Mesendoderm (in vitro differentiated cells): ENCODE data around the gene EMC10.
A peak's percentile ranks its signal among the peaks of the same experiment; 100 is the strongest.

Source experiments
- DNase-seq: peaks from one replicate; pipeline ENCODE4 v3.0.0; 2013
- H2AK5ac ChIP-seq: 2 replicates; pipeline ENCODE4 v1.6.1; 2013; ENCODE audit warnings: low read length, inconsistent platforms
- H2BK120ac ChIP-seq: 2 replicates; pipeline ENCODE4 v1.6.1; 2013; ENCODE audit warnings: low read depth, mild to moderate bottlenecking, low read length, moderate library complexity, mixed read lengths
- H2BK15ac ChIP-seq: replicated peaks from 2 replicates; pipeline ENCODE4 v1.6.1; 2013; ENCODE audit warnings: low read depth, mild to moderate bottlenecking, moderate library complexity
- H2BK5ac ChIP-seq: 2 replicates; pipeline ENCODE4 v1.6.1; 2013; ENCODE audit warnings: low read length, inconsistent platforms
- H3K18ac ChIP-seq: 2 replicates; pipeline ENCODE4 v1.6.1; 2013; ENCODE audit warnings: mild to moderate bottlenecking, low read length, mixed read lengths
- H3K23ac ChIP-seq: one replicate; pipeline ENCODE4 v1.6.1; 2013; ENCODE audit warnings: low read length
- H3K27ac ChIP-seq: 2 replicates; pipeline ENCODE4 v1.5.1; 2013; ENCODE audit warnings: low read depth, mild to moderate bottlenecking, inconsistent platforms, low read length, moderate library complexity
- H3K27me3 ChIP-seq: 2 replicates; pipeline ENCODE4 v1.6.1; 2013; ENCODE audit warnings: low read length, control low read depth, mild to moderate bottlenecking, inconsistent platforms; ENCODE audit not compliant: insufficient read depth, poor library complexity
- H3K36me3 ChIP-seq: 2 replicates; pipeline ENCODE4 v1.6.1; 2013; ENCODE audit warnings: low read length, inconsistent platforms; ENCODE audit not compliant: control insufficient read depth, insufficient read depth
- H3K4ac ChIP-seq: one replicate; pipeline ENCODE4 v1.6.1; 2013; ENCODE audit warnings: low read depth, mild to moderate bottlenecking, low read length, moderate library complexity
- H3K4me1 ChIP-seq: 2 replicates; pipeline ENCODE4 v1.6.1; 2013; ENCODE audit warnings: low read depth, low read length, inconsistent platforms; ENCODE audit not compliant: control insufficient read depth
- H3K4me2 ChIP-seq: 2 replicates; pipeline ENCODE4 v1.6.1; 2013; ENCODE audit warnings: low read length
- H3K4me3 ChIP-seq: 2 replicates; pipeline ENCODE4 v1.5.1; 2013; ENCODE audit warnings: mild to moderate bottlenecking, low read length
- H3K56ac ChIP-seq: one replicate; pipeline ENCODE4 v1.6.1; 2013; ENCODE audit warnings: low read length
- H3K79me1 ChIP-seq: 2 replicates; pipeline ENCODE4 v1.6.1; 2013; ENCODE audit warnings: low read length, inconsistent platforms
- H3K79me2 ChIP-seq: 2 replicates; pipeline ENCODE4 v1.6.1; 2013; ENCODE audit warnings: mild to moderate bottlenecking, low read length; ENCODE audit not compliant: control insufficient read depth, insufficient read depth
- H3K9ac ChIP-seq: 2 replicates; pipeline ENCODE4 v1.6.1; 2013; ENCODE audit warnings: low read length, inconsistent platforms
- H4K5ac ChIP-seq: one replicate; pipeline ENCODE4 v1.6.1; 2013; ENCODE audit warnings: low read length
- H4K8ac ChIP-seq: one replicate; pipeline ENCODE4 v1.6.1; 2013; ENCODE audit warnings: low read depth, mild to moderate bottlenecking, control low read depth, low read length, moderate library complexity
- WGBS: extraction: QIAGEN DNeasy Blood & Tissue Kit; methylation state at CpG from one replicate; pipeline ENCODE4 v1.1.7; 2013; ENCODE audit warnings: low lambda C conversion rate, missing lambda C conversion rate; ENCODE audit not compliant: insufficient coverage; ENCODE audit errors: extremely low coverage; 5-methylcytosine and 5-hydroxymethylcytosine counted together

EMC10 gene

GRCh38 chr19:50488389-50489194 lies 12.3 kb downstream of the EMC10 start:
- peaks cover 38% of the 10 kb centered on the region for H3K27me3 ChIP-seq
- DNase-seq, result no peak

GRCh38 chr19:50489461-50490011 lies 13.2 kb downstream of the EMC10 start:
- H3K56ac ChIP-seq, result peak overlapping the region; percentile 17
- H2BK120ac ChIP-seq, result no peak overlapping the region
- no peaks in the 10 kb centered on the region for H3K79me2 ChIP-seq
- no peak overlapping the region for H3K27ac ChIP-seq
- H3K27me3 ChIP-seq, result peaks cover 39% of the 10 kb centered on the region
- no peaks in the 10 kb centered on the region for H3K36me3 ChIP-seq
- peak; percentile 59 for DNase-seq
- no peaks in the 10 kb centered on the region for H3K79me1 ChIP-seq
- H3K4ac ChIP-seq, result no peak overlapping the region
- H2AK5ac ChIP-seq, result no peak overlapping the region
- no peak overlapping the region for H4K5ac ChIP-seq
- H3K4me3 ChIP-seq, result no peak overlapping the region
- H3K4me1 ChIP-seq, result no peaks in the 10 kb centered on the region
- WGBS, result no CpG with 5 or more reads among the region's 24 CpGs
- no peak overlapping the region for H2BK15ac ChIP-seq
- no peak overlapping the region for H3K23ac ChIP-seq
- H3K18ac ChIP-seq, result no peak overlapping the region
- H4K8ac ChIP-seq, result no peak overlapping the region
- peak overlapping the region; percentile 1 for H3K4me2 ChIP-seq
- no peak overlapping the region for H2BK5ac ChIP-seq
- H3K9ac ChIP-seq, result peak overlapping the region; percentile 22

More at GRCh38 chr19:50488389-50489194, 12.3 kb downstream of the EMC10 start:
- Histone ChIP-seq H3K56ac (no peak overlapping the region), H4K5ac (no peak overlapping the region), H2AK5ac (no peak overlapping the region), H3K23ac (no peak overlapping the region), H3K36me3 (no peaks in the 10 kb centered on the region), H3K27ac (no peak overlapping the region), H3K4ac (no peak overlapping the region), H3K9ac (no peak overlapping the region), H3K79me1 (no peaks in the 10 kb centered on the region), H3K79me2 (no peaks in the 10 kb centered on the region), H2BK120ac (no peak overlapping the region), H3K18ac (no peak overlapping the region), H2BK5ac (no peak overlapping the region), H3K4me3 (no peak overlapping the region), H3K4me2 (no peak overlapping the region), H2BK15ac (no peak overlapping the region), H3K4me1 (no peaks in the 10 kb centered on the region), H4K8ac (no peak overlapping the region)
- WGBS, result no CpG with 5 or more reads among the region's 13 CpGs

GRCh38 chr19:50490411-50490811 lies 14.1 kb downstream of the EMC10 start:
- H3K4ac ChIP-seq, result no peak overlapping the region
- no peak for DNase-seq
- H4K5ac ChIP-seq, result no peak overlapping the region
- H3K27ac ChIP-seq, result no peak overlapping the region
- no peak overlapping the region for H2BK120ac ChIP-seq
- no peak overlapping the region for H2BK5ac ChIP-seq
- peaks cover 40% of the 10 kb centered on the region for H3K27me3 ChIP-seq
- H3K4me3 ChIP-seq, result no peak overlapping the region
- no peaks in the 10 kb centered on the region for H3K4me1 ChIP-seq
- no peaks in the 10 kb centered on the region for H3K79me2 ChIP-seq
- no peak overlapping the region for H3K18ac ChIP-seq
- no peaks in the 10 kb centered on the region for H3K36me3 ChIP-seq
- WGBS, result no CpG with 5 or more reads among the region's 18 CpGs
- H2AK5ac ChIP-seq, result no peak overlapping the region
- H2BK15ac ChIP-seq, result no peak overlapping the region
- no peak overlapping the region for H3K23ac ChIP-seq
- H3K79me1 ChIP-seq, result no peaks in the 10 kb centered on the region
- no peak overlapping the region for H3K56ac ChIP-seq
- H3K9ac ChIP-seq, result no peak overlapping the region
- no peak overlapping the region for H4K8ac ChIP-seq
- no peak overlapping the region for H3K4me2 ChIP-seq

- Histone ChIP-seq H3K4ac (no peak overlapping the region), H3K9ac (no peak overlapping the region), H4K8ac (no peak overlapping the region), H3K18ac (no peak overlapping the region), H2BK5ac (no peak overlapping the region), H3K36me3 (no peaks in the 10 kb centered on the region), H3K4me1 (no peaks in the 10 kb centered on the region), H2AK5ac (no peak overlapping the region), H3K27me3 (peaks cover 40% of the 10 kb centered on the region), H2BK15ac (no peak overlapping the region), H3K27ac (no peak overlapping the region), H3K56ac (no peak overlapping the region), H4K5ac (no peak overlapping the region), H3K4me2 (no peak overlapping the region), H3K79me2 (no peaks in the 10 kb centered on the region), H3K4me3 (no peak overlapping the region), H3K79me1 (no peaks in the 10 kb centered on the region), H2BK120ac (no peak overlapping the region), H3K23ac (peak overlapping the region; percentile 70)
- WGBS, result no CpG with 5 or more reads among the region's 26 CpGs
- DNase-seq, result no peak
Measured at GRCh38 chr19:50490991-50491472, 14.7 kb downstream of the EMC10 start.

- no peak overlapping the region for H3K27ac ChIP-seq
- H3K56ac ChIP-seq, result peak overlapping the region; percentile 31
- H3K9ac ChIP-seq, result no peak overlapping the region
- no peak overlapping the region for H4K5ac ChIP-seq
- no peak overlapping the region for H3K4me2 ChIP-seq
- no peak overlapping the region for H2BK120ac ChIP-seq
- WGBS, result no CpG with 5 or more reads among the region's 12 CpGs
- peak; percentile 44 for DNase-seq
- H3K79me1 ChIP-seq, result no peaks in the 10 kb centered on the region
- no peak overlapping the region for H2AK5ac ChIP-seq
- H3K4me1 ChIP-seq, result no peaks in the 10 kb centered on the region
- H3K4ac ChIP-seq, result no peak overlapping the region
- no peak overlapping the region for H2BK15ac ChIP-seq
- peaks cover 37% of the 10 kb centered on the region for H3K27me3 ChIP-seq
- no peak overlapping the region for H4K8ac ChIP-seq
- no peaks in the 10 kb centered on the region for H3K79me2 ChIP-seq
- H3K23ac ChIP-seq, result no peak overlapping the region
- no peak overlapping the region for H3K4me3 ChIP-seq
- H3K18ac ChIP-seq, result no peak overlapping the region
- no peak overlapping the region for H2BK5ac ChIP-seq
- no peaks in the 10 kb centered on the region for H3K36me3 ChIP-seq
Measured at GRCh38 chr19:50492303-50493052, 16.2 kb downstream of the EMC10 start.
